HG02610 (cell line): ENCODE results near the gene PRDM16.

Experiments used
- ATAC-seq: cut with Tn5 transposase; IDR thresholded peaks from one replicate; pipeline ENCODE4 v1.9.1; 2021; ENCODE audit warnings: mild to moderate bottlenecking, moderate library complexity; ENCODE audit not compliant: unreplicated experiment

PRDM16 gene

DNA sequence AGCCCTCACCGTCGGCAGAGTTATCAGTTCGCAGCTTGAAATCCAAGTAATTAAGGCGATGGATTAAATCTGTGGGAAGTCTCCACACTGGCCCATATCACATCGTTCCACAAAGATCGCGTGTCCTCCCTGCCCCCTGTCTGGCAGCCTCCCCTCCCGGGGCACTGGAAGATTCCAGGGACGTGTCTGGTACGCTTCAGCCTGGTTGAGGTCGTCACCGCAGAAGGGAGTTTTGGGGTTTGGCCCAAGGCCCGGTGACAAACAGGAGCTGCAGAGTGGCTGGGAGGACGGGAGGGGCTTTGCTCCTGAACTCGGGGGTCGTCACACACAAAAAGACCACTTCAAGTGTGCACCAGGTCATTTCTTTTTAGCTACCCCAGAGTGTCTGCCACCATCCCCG lies 51.1 kb downstream of the PRDM16 start:
- no peak for ATAC-seq

DNA sequence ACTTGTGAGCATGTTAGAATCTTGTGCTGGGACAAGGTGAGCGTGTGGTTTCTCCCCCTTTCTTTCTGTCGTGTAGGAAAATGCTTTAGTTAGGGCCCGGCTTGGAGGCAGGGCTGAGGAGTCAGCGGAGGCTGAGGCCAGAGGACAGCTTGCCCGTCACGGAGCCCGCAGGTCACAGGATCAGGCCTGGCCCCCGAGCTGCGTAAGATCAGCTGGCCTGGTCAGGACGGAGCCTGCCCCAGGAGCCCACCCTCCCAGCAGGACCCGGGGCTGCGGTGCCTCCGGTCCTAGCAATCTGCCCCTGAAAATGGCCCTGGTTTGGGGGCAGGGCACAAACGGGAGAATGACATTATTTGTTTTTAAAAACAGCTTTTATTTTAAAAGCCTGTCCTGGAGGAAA lies 52.0 kb downstream of the PRDM16 start:
- no peak for ATAC-seq

DNA sequence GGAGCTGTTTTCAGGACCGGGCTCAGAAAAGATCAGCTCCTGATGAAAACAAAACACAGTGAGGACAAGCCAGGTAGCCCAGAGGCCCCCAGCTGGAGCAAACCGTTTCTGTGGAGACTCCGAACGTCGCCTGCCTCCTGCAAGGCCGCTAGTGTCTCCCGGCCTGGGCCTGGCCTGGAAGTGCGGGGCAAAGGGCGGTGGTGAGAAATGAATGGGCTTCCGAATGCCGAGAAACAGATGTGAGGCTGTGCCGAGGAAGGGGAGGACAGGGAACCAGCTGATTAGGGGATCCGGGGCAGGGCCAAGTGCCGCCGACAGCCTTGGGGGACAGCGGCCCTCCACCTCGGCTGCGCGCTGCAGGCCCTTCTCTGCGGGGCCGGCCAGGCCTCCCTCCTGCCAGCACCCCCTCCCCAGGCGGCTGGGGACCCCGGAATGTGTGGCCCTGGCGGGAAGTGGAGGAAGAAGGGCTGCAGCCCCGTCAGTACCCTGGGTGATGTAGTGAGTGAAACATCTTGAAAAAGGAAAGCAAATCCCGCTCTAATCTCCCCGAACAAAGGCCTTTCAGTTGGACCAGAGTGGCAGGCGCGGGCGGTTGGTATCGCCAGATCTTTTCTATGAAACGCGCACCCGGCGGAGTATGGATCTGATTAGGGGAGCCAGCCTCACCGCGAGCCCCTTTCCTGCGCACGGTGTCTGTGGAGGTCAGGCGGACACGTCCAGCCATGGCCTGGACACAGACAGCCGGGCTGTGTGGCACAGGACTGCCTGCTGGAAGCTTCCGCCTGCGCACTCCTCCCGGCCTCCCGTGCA lies 52.6 kb downstream of the PRDM16 start:
- ATAC-seq, result no peak

DNA sequence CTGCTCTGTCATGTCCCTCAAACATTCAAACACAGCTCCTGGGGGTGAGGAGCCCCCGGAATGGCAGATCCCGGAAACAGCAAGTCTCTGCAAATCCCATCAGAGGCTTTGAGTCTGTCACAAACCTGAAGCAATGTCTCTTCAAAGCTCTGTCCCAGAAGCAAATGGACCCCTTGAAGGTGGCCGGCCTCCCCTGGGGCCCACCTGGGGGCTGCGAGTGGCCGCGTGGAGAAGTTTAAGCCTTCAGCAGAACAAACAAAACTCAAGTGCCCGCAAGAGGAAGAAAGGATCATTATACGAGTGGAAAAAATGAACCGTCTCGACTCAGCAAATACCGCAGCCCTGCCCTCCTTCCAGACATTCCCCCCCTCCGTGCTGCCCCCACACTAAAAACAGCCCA lies 53.3 kb downstream of the PRDM16 start:
- no peak for ATAC-seq

DNA sequence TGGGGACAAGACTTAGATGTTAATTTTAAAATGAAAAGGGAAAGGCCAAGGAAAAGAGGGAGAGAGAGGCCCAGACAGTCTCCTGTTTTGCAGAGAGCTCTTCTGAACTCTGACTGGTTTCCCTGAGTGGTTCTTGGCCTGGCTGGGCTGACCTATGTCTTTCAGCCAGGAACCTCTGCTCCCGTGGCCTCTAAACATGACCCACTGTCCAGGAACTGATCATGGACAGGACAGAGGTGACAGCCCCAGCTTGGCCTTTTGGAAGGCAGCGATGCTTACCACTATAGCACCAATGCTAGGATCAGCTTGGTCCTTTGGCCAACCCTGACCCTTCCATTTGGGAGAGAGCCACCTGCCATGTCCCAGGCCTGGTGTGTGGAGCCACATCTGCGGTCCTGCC lies 55.2 kb downstream of the PRDM16 start:
- no peak for ATAC-seq

DNA sequence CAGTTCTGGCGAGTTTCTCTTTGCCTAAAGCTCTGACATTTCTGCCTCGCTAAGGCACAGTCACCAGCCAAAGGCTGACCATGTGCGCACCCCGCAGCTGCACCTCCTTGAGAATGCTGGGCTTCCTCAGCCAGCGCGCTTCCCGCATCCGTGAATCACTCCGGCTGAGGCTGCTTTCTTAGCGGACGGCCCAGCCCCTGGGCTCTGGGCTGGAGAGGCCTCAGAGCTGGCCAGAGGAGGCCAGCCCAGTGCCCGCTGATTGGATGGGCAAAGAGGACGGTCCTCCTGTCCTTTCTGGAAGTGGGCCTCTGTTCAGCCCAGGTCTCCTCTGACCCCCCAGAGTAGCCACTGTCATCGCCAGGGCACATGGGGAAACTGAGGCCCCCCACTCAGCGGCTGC lies 56.1 kb downstream of the PRDM16 start:
- no peak for ATAC-seq

DNA sequence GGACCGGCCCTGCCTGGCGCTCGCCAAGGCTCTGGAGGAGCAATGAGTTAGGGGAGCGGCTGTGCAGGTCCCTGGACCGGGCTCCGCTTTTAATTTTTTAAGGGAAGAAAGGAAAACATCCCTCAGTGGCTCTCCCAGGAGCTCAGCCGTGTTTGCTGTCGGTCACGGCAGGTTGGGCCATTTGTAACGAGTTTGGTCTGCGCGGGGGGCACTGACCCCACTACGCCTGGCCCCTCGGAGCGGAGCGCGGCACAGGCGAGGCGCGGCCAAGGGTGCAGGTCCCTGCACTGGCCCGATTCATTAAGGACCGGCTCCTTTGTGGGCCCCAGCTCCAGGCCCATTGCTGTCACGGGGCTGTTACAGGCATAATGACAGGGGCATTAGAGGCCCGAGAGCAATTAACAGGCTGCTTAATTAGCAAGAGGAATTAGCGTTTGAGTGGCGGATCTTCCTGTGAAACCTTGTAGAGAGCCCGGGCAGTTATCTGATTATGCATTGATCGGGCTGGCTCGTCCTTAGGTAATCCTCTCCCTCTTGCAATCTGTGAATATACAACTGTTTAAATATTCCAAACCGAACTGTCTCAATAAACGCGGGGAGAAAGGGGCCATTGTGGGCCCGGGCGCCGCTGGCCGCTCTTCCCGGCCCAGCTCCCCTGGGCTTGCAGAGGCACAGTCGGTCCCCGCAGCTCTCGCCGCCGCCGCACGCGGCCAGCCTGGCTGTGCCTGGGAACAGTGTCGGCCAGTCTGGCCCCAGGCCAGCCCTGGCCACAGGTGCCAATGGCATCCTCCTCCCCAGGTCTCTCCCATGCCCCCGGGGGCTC lies 56.8 kb downstream of the PRDM16 start:
- no peak for ATAC-seq

DNA sequence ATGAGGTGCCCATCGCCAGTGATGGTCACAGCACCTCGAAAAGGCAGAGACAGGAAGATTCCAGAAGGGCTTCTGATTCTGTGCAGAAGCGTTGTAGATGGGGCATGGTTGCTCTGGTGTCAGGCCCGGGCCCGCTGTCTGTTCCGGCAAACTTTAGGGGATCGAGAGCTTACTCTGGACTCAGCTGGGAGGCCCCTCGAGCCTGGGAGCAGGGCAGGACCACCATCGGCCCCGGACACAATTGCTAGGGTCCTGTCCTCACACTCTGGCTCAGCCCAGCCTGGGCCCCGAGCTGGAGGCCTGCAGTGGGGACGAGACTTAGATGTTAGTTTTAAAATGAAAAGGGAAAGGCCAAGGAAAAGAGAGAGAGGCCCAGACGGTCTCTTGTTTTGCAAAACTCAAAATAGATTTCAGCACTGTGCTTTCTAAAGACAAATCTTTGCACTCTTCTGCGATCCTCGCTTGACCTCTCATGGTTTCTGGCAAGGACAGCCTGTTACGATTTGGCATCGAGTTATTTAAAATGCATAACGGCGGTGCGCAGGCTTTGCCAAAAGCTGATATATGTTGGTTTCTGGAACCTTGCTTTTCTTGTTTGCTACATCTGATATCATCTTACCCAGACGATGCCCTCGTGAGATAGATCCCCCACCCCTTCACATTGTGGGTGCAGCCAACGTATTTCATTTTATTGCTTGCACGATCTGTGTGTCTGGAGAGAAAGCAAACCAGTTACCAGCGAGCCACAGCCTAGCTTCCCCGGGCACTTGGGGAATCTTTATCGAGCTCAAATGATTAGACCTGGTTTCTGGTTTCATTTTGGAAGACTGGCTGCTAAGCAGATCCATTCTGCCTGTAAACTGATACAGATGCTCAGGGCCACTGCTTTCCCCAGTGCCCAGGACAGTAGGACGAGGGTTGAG lies 58.0 kb downstream of the PRDM16 start:
- ATAC-seq, result no peak

DNA sequence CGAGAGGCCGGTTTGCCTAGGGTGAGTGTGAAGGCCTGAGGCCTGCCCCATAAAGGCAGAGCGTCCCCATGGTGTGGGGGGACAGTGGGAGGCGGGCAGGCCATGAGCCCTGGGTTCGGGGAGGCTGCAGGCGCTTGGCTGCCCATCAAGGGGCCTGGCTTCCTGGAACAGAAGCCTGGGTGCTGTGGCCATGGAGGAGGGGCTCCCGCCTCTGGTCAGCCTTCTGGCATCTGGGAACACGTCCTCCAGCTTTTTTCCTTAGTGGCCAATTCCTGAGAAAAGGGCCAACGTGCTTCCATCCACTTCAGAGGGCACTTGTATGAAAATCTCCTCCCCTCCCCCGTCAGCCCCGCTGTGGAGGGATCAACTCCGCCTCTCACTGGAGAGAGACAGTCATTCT lies 58.7 kb downstream of the PRDM16 start:
- no peak for ATAC-seq

DNA sequence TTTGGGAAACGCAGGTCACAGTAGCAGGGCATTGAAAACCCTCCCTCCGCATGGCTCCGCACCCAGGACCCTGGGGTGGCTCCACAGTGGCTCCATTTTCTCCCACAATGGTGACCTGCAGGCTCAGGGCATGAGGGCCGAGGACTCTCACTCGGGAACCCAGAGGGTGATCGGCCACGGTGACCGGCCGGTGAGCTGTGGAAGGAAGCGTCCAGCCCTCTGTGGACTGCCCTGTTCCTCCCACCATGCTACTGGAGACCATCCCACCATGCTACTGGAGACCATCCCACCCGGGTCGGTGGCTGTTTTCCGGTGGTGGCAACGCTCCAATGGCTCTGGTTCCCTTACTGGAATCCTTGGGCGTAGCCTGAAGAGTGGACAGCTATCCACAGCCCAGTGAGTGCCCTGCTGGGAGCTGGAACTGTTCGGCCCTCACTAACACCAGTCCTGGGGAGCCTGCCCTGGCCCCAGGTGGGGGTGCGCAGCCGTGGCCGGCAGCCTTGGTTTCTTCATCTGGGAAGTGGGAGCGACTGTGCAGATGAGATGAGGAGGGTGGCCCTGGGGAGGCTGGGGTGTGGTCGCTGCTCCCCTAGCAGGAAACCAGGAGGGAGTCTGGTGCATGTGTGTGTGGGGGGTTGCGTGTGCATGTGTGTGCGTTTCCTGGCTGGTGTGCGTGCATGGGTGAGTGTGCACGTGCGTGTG lies 59.6 kb downstream of the PRDM16 start:
- ATAC-seq, result no peak

DNA sequence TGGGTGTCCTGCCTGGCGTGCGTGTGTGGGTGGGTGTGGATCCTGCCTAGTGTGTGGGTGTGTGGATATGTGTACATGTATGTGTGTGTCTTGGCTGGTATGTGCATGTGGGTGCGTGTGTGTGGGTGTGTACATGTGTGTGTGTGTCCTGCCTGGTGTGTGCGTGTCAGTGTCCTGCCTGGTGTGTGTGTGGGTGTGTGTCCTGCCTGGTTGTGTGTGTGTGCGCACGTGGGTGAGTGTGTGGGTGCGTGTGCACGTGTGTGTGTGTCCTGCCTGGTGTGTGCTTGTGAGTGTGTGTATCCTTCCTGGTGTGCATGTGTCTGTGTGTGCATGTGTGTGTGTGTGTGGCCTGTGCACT lies 60.1 kb downstream of the PRDM16 start:
- no peak for ATAC-seq

DNA sequence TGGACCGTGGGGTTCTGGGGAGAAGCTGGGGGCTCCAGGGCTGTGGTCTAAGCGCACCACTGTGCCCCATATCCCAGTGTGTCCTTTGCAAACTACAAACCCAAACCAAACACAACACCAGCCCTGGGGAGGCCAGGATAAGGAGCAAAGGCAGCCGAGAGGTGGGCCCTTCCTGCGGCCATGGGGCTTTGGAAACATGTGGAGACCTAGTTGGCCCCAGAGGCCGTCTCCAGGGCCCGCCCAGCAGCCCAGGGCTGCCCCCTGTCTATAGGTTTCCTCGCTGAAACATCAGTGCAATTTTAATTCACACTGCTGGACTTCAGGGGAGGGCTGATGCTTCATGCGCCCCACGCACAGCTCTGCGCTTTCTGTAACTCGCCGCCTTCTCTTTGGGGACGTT lies 61.3 kb downstream of the PRDM16 start:
- ATAC-seq, result no peak

DNA sequence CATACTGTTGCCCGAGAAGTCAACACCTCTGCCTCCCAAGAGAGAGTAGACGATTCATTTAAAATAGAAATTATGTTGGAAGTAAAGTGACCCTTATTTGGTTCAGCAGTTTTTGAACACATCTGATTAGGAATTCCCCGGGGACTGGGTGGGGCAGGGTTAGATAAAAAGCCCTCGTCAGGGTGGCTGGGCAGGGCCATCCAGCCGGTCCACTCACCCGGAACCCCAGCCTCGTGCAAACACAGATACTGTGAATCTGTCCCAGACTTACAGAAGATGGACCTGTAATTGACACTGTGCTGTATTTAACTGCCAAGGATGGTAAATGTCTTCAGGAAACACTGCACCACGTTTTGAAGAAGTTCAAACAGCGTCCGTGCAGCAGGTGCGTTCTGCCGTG lies 63.7 kb downstream of the PRDM16 start:
- no peak for ATAC-seq

DNA sequence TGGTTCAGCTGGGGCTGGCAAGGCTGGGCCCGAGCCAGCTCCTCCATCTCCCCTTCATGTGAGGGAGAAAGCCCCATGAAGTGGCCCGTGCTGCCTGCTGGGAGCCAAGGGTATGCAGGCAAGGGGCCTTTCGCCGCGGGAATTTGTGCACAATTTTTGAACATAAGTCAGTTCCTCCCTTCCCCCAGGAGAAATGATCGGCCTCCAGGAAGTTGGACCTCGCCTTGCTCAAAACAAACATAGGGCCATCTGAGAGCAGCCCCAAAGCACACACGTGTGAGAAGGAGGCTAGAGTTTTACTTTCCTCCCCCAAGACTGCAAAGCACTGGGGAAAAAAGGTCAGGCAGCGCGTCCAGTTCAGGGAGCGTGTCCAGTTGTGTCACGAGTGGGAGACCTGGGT lies 64.7 kb downstream of the PRDM16 start:
- ATAC-seq, result no peak

DNA sequence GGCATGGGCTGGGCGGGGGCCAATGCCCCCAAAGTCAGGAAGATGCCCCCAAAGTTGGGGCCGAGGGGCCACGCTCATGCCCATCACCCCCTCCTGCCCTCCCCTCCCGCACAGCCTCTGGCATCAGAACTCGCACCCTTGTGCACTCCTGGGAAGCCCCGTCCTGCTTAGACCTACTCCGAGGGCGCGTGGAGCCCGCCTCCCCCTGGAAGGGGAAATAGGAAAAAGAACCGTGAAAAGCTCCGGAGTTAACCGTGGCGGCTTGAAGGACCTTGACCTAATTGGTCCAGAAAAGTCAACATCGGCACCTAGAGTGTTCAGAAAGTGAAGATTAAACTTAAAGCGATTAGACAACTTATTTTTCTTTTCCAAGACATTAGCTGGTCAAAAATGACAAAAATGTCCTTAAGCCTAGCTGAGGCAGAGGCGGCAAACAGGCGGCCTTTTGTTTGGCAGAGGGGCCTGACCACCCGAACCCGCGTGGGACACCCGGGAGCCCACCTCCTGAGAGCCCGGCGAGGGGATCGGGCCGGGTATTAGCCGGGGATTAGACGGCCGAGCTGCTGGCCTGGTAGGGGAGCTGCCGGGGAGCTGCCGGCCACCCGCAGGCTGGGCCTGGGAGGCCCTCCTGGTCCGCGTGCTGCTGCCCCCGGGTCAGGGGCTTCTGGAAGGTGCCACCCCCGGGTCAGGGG lies 65.5 kb downstream of the PRDM16 start:
- ATAC-seq, result no peak

DNA sequence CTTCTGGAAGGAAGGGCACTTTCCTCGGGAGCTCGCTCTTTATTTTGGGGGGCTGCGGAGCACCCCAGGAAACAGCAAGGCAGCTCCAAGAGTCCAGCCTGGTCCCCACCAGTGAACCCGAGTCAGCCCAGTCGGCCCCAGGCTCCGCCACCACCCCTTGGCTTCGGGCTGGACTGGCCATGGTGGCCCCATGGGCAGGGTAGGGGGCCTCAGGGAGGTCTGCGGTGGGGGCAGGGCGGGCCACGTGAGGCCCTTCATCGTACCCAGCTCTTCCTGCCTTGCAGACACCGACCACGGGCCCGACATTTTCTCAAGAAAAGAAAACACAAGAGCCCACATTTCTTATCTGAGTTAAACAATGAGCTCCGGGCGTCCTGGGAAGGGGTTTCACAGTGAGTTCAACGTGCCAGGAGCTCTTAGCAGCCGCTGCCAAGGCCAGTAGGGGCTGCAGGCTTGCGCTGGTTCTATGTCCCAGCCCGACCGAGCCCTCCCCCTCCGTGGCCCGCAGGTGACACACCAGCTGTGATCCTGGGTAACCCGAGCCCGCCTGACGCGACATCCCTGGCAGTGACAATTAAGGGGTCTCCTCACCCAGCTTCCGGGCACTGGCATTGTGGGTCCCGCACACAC lies 66.2 kb downstream of the PRDM16 start:
- no peak for ATAC-seq

DNA sequence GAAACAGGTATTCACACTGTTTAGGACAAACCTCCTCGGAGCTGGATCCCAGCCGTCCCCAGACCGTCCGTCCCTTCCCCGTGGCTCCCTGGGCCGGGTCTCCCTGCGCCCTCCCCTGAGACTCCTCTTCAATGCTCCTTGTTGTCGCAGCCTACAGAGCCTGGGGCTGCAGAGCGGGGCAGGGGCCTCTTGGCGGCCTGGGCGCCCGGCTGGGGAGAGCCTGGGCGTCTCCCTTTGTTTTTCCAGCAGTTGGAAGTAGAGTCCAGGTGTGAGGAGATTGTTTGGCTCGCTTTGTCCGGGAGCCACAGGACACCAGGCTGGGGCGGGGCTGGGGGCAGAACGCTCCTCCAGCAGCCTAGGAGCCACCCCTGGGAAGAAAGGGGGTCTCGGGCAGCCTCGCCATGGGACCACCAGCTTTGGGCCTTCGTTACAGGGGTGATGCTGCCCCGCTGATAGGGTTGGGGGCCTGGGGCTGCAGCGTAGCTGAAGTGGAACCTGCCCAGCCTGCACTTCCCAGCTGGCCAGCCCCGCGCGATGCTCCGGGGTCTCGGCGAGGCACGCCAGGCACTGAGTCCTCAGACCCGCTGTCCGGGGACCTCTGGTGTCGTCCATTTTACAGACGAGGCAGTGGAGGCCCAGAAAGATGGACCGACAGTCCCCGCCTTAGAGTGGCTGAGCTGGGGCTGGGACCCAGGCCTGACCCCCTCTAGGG lies 66.9 kb downstream of the PRDM16 start:
- no peak for ATAC-seq

DNA sequence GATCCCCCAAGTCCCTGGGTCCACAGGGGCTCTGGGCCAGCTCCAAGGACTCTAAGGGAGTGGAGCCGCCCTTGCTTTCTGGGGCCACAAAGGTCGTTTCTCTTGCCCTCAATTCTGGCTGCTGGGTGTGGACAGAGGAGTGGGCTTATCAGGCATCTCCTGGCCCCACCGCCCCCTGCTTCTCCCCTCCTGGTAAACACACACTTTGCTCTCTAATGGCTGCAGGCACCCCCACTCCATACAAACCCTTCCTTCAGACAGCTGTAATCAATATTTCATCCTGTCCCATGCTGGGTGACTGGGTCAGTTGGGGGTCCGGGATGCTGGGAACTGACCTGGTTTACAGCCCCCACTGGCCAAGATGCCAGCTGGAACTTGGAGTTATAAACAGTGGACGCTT lies 67.5 kb downstream of the PRDM16 start:
- no peak for ATAC-seq
